ENCODE measurements around the gene LPAR3.

LPAR3 gene

GRCh38 chr1:84773195-84773594 lies 119.8 kb downstream of the LPAR3 start:
- no peaks in the 10 kb centered on the region for H3K36me3 ChIP-seq (ENCODE audit: control insufficient read depth, low read length)
- H3F3A ChIP-seq (ENCODE audit: control insufficient read depth, insufficient read depth): no peaks in the 10 kb centered on the region
- no peaks in the 10 kb centered on the region for H3K4me1 ChIP-seq (ENCODE audit: control insufficient read depth, low read length)
- H3K4me3 ChIP-seq (ENCODE audit: low read length): no peak overlapping the region
- no peaks in the 10 kb centered on the region for H4K20me1 ChIP-seq (ENCODE audit: control insufficient read depth, insufficient read depth, low read depth, low read length)
- no peaks in the 10 kb centered on the region for H3K9me2 ChIP-seq (replicated peaks; ENCODE audit: control insufficient read depth, low read length)
- H3K27me3 ChIP-seq (ENCODE audit: control insufficient read depth, low read length): no peaks in the 10 kb centered on the region
- no peak for TF ChIP-seq EZH2phosphoT487 (IDR thresholded peaks at IDR 0.05; ENCODE audit: borderline replicate concordance, low read length)
- H3K9me3 ChIP-seq (ENCODE audit: control insufficient read depth, insufficient read depth, low read length): no peaks in the 10 kb centered on the region
- no peak overlapping the region for H3K4me2 ChIP-seq (ENCODE audit: low read length)
- no peaks in the 10 kb centered on the region for H3K79me2 ChIP-seq (ENCODE audit: control insufficient read depth, low read length)
- H3K27ac ChIP-seq (ENCODE audit: low read depth, low read length): no peak overlapping the region

DNA sequence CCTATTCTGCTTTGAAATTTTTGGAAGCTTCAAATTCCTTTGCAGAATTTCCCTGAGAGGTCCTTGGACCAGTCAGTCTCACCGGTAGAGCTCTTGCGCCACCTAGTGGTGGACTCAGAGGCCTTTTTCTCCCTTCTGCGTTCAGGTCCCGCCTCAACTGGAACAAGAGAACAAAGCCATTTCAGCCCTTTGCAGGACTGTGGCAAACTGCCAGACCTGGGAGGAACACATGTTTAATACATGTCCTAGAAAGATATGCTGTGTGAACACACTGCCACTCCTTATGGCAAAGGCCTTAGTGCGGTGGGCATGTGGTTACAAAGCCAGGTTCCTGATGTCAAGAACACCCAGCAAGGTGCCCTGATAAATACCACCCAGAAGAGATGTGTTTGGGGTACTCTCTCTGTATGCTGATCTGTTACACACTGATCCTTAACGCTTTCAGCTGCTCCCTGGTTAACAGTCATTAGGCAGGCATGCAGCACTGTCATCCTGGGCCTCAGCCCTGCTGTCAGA lies 120.5 kb downstream of the LPAR3 start:
- H3K4me1 ChIP-seq (ENCODE audit: control insufficient read depth, low read length): no peaks in the 10 kb centered on the region
- H3K9me2 ChIP-seq (replicated peaks; ENCODE audit: control insufficient read depth, low read length): no peaks in the 10 kb centered on the region
- H3K27me3 ChIP-seq (ENCODE audit: control insufficient read depth, low read length): no peaks in the 10 kb centered on the region
- no peak overlapping the region for H3K4me3 ChIP-seq (ENCODE audit: low read length)
- no peaks in the 10 kb centered on the region for H4K20me1 ChIP-seq (ENCODE audit: control insufficient read depth, insufficient read depth, low read depth, low read length)
- TF ChIP-seq, protein P1, sequence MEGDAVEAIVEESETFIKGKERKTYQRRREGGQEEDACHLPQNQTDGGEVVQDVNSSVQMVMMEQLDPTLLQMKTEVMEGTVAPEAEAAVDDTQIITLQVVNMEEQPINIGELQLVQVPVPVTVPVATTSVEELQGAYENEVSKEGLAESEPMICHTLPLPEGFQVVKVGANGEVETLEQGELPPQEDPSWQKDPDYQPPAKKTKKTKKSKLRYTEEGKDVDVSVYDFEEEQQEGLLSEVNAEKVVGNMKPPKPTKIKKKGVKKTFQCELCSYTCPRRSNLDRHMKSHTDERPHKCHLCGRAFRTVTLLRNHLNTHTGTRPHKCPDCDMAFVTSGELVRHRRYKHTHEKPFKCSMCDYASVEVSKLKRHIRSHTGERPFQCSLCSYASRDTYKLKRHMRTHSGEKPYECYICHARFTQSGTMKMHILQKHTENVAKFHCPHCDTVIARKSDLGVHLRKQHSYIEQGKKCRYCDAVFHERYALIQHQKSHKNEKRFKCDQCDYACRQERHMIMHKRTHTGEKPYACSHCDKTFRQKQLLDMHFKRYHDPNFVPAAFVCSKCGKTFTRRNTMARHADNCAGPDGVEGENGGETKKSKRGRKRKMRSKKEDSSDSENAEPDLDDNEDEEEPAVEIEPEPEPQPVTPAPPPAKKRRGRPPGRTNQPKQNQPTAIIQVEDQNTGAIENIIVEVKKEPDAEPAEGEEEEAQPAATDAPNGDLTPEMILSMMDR (IDR thresholded peaks at IDR 0.05; ENCODE audit: low read depth, low read length, poor library complexity, severe bottlenecking): peak; percentile 97
- TF ChIP-seq EZH2phosphoT487 (IDR thresholded peaks at IDR 0.05; ENCODE audit: borderline replicate concordance, low read length): no peak
- H3K4me2 ChIP-seq (ENCODE audit: low read length): no peak overlapping the region
- H3K79me2 ChIP-seq (ENCODE audit: control insufficient read depth, low read length): no peaks in the 10 kb centered on the region
- no peaks in the 10 kb centered on the region for H3K9me3 ChIP-seq (ENCODE audit: control insufficient read depth, insufficient read depth, low read length)
- no peaks in the 10 kb centered on the region for H3F3A ChIP-seq (ENCODE audit: control insufficient read depth, insufficient read depth)
- H3K36me3 ChIP-seq (ENCODE audit: control insufficient read depth, low read length): no peaks in the 10 kb centered on the region
- H3K27ac ChIP-seq (ENCODE audit: low read depth, low read length): no peak overlapping the region

GRCh38 chr1:84771895-84772294 lies 121.1 kb downstream of the LPAR3 start:
- H3K9me3 ChIP-seq (ENCODE audit: control insufficient read depth, insufficient read depth, low read length): no peaks in the 10 kb centered on the region
- H3K27me3 ChIP-seq (ENCODE audit: control insufficient read depth, low read length): no peaks in the 10 kb centered on the region

DNA sequence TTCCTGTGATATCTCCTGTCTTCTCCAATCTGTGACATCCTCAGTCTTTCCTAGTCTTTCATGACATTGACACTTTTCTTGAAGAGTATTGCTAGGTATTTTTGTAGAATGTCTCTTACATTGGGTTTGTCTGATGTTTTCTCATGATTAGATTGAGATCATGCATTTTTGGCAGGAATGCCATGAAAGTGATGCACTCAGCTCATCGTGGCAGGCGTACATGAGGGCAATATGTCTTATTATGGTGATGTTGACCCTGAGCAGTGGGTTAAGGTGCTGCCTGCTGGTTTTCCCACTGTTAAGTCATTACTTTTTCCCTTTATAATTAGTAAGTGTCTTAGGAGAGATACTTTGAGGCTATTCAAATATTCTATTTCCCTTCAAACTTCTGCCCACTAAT lies 122.5 kb downstream of the LPAR3 start:
- H4K20me1 ChIP-seq (ENCODE audit: control insufficient read depth, insufficient read depth, low read depth, low read length): no peaks in the 10 kb centered on the region
- H3K27me3 ChIP-seq (ENCODE audit: control insufficient read depth, low read length): no peaks in the 10 kb centered on the region; the same call in 1 of the 2 replicates
- no peak overlapping the region for H3K4me3 ChIP-seq (ENCODE audit: low read length)
- H3F3A ChIP-seq (ENCODE audit: control insufficient read depth, insufficient read depth): no peaks in the 10 kb centered on the region
- TF ChIP-seq, protein P1 (IDR thresholded peaks at IDR 0.05; ENCODE audit: low read depth, low read length, poor library complexity, severe bottlenecking): no peak
- H3K36me3 ChIP-seq (ENCODE audit: control insufficient read depth, low read length): no peaks in the 10 kb centered on the region
- H3K9me3 ChIP-seq (ENCODE audit: control insufficient read depth, insufficient read depth, low read length): no peaks in the 10 kb centered on the region
- H3K79me2 ChIP-seq (ENCODE audit: control insufficient read depth, low read length): no peaks in the 10 kb centered on the region
- no peak overlapping the region for H3K27ac ChIP-seq (ENCODE audit: low read depth, low read length)
- H3K4me2 ChIP-seq (ENCODE audit: low read length): no peak overlapping the region
- no peaks in the 10 kb centered on the region for H3K9me2 ChIP-seq (replicated peaks; ENCODE audit: control insufficient read depth, low read length)
- H3K4me1 ChIP-seq (ENCODE audit: control insufficient read depth, low read length): no peaks in the 10 kb centered on the region

More at GRCh38 chr1:84771895-84772294, 121.1 kb downstream of the LPAR3 start:
- Histone ChIP-seq H3K4me2 (ENCODE audit: low read length) (no peak overlapping the region), H3K79me2 (ENCODE audit: control insufficient read depth, low read length) (no peaks in the 10 kb centered on the region), H3K4me3 (ENCODE audit: low read length) (no peak overlapping the region), H3K27ac (ENCODE audit: low read depth, low read length) (no peak overlapping the region), H3K4me1 (ENCODE audit: control insufficient read depth, low read length) (no peaks in the 10 kb centered on the region), H3K36me3 (ENCODE audit: control insufficient read depth, low read length) (no peaks in the 10 kb centered on the region), H4K20me1 (ENCODE audit: control insufficient read depth, insufficient read depth, low read depth, low read length) (no peaks in the 10 kb centered on the region), H3K9me2 (replicated peaks; ENCODE audit: control insufficient read depth, low read length) (no peaks in the 10 kb centered on the region), H3F3A (ENCODE audit: control insufficient read depth, insufficient read depth) (no peaks in the 10 kb centered on the region)
- TF ChIP-seq, protein P1 (IDR thresholded peaks at IDR 0.05; ENCODE audit: low read depth, low read length, poor library complexity, severe bottlenecking): no peak
- TF ChIP-seq EZH2phosphoT487 (IDR thresholded peaks at IDR 0.05; ENCODE audit: borderline replicate concordance, low read length): no peak

All from DOHH2 (cell line).